Liver (tissue), 3 donors: Measurements from ENCODE around the gene PTPN6.

Experiments
- ATF3 ChIP-seq: IDR thresholded peaks from 2 replicates; pipeline ENCODE4 v1.6.1; 2016; ENCODE audit warnings: antibody characterized with exemption
- CTCF ChIP-seq: fragments of 150-350 bp; IDR thresholded peaks from 2 replicates; pipeline ENCODE4 v1.5.1; 2017; ENCODE audit warnings: improper control_type of control experiment, low read depth, low read length; ENCODE audit not compliant: missing input control
- JUND ChIP-seq, 2 donors: IDR thresholded peaks; 2 replicates each; pipeline ENCODE4 v1.6.1; 2016; ENCODE audit warnings: antibody characterized with exemption in 2 of 2
- MAX ChIP-seq: IDR thresholded peaks from 2 replicates; pipeline ENCODE4 v1.6.1; 2016; ENCODE audit warnings: antibody characterized with exemption
- SP1 ChIP-seq: IDR thresholded peaks from 2 replicates; pipeline ENCODE4 v1.6.1; 2018; ENCODE audit warnings: antibody characterized with exemption, mild to moderate bottlenecking
- ZBTB33 ChIP-seq: IDR thresholded peaks from 2 replicates; pipeline ENCODE4 v1.6.1; 2016; ENCODE audit warnings: antibody characterized with exemption
- donor health status: healthy.
- donor health status: healthy.

- TF ChIP-seq MAX (no peak), CTCF (no peak), ATF3 (no peak), ZBTB33 (no peak), SP1 (no peak), JUND (IDR thresholded peaks at IDR 0.05) (no peak)
Measured at GRCh38 chr12:6957151-6957701, 6.1 kb downstream of the PTPN6 start.
